GM10847 (cell line): Measurements from ENCODE around the gene PIGP.

Source experiments
- POLR2A ChIP-seq: IDR thresholded peaks from 2 replicates; pipeline ENCODE4 v1.6.1; 2011; ENCODE audit not compliant: insufficient read length; ENCODE audit errors: extremely low read depth

PIGP gene

DNA sequence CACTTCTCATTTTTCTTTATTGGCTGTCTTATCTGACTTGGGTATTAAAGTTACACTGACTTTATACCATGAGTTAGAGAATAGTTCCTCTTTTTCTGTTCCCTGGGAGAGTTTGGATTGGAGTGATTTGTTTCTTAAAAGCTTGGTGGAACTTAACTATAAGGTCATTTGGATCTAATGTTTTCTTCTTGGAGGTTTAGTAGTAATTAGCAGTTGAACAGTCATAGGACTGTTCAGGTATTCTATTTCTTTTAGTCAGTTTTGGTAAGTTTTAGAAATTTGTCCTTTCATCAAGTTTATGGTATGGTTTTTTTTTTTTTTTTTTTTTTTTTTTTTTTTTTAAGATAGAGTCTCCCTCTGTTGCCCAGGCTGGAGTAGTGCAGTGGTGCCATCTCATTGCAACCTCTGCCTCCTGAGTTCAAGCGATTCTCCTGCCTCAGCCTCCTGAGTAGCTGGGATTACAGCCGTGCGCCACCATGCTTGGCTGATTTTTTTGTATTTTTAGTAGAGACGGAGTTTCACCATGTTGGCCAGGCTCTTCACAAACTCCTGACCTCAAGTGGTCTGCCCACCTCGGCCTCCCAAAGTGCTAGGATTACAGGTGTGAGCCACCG is 6.4 kb upstream of the PIGP start:
- TF ChIP-seq POLR2A = no peak

DNA sequence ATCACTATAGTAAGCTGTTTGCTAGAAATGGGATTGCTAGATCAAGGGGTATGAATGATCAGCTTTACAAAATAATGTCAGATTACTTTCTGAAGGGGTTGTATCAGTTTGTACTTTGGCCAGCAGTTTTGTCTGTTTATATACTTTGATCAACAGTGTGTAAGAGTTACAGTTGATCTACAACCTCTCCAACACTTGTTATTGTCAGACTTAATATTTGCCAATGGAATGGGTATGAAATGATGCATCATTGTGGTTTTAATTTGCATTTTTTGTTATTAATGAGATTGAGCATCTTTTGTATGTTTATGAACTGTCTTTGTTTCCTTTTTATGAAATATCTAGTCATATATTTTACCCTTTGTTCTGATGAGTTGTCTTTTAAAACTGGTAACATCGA is 4.5 kb upstream of the PIGP start:
- TF ChIP-seq POLR2A = no peak

DNA sequence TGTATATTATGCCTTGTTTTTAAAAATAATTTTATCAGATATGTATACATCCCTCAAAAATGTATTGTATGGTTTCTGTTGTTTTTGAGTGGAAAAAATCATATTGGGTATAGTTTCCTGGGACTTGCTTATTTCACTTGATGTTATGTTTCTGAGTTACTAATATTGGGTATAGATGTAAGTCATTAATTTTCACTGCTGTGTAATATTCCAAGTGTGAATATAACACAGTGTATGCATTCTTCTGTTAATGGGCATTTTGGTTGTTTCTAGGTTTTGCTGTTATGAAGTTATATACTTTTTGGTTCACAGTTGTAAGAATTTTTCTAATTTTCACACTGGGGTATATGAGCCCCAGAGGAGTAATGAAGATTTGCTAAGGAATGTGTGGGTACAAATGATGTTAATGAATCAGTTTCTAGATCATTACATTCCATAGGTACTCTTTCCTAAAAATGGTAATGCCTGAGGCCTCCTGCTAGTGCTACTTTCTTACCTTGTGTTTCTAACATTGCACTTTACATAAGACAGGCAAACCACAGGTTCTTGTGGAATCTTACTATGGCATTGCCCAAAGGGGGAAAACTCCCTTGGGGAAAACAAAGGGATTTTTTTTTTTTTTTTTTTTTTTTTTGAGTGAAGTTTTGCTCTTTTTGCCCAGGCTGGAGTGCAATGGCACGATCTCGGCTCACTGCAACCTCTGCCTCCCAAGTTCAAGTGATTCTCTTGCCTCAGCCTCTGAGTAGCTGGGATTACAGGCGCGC is 3.4 kb upstream of the PIGP start:
- TF ChIP-seq POLR2A = no peak

DNA sequence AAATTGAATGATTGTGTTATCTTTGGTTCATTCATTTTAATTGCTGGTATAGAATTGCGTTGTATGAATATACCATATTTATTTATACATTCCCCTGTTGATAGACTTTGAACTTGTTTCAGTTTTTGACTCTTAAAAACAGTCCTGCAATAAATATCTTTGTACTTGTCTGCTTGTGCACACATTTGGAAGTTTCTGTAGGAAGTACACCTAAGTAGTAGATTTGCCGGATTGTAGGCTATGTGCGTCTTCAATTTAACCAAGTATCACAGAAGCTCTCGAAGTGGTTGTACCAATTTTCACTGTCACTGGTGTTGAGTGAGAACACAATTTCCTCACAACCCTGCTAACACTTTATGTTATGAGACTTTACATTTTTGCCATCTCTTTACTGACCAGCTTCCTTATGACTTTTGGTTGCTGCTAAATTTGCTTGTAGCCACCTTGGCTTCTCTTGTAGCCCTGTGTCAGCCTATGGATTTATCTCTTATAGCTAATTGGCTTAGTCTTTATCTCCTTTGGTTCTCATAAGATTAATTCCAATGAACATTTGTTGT is 2.4 kb upstream of the PIGP start:
- TF ChIP-seq POLR2A = no peak

DNA sequence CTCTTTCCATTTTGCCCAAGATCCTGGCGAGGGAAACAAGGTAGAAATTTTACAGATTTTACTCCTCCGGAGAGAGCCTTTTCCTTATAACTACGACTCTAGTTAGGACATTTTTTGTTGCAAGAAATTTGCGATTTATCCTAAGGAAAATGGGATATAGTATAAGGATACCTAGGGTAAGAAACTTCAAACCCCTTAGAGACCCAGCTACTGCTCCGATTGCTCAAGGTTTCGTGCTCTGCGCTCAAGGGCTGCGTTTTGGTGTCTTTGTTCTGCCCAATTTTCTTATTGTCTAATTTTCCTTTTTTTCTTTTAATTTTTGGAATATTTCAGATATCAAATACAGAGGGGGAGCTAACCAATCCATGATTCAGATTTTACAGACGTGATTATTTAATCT is 1.7 kb upstream of the PIGP start:
- TF ChIP-seq POLR2A = no peak

DNA sequence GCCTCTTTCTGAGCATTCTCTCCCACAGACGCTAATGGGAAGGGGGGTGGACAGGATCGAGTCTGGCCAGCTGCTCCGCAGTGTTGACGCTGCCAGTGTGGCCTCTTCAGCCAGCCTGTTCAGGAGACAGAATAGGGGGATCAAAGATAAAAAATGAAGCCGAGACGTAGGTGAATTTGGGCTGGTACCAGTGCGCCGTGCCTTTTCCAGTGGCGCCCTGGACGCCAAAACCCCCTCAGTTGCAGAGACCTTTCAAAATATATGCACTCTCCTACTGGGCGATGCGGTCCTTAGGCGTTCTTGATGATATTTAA is 1.3 kb upstream of the PIGP start:
- TF ChIP-seq POLR2A = no peak

DNA sequence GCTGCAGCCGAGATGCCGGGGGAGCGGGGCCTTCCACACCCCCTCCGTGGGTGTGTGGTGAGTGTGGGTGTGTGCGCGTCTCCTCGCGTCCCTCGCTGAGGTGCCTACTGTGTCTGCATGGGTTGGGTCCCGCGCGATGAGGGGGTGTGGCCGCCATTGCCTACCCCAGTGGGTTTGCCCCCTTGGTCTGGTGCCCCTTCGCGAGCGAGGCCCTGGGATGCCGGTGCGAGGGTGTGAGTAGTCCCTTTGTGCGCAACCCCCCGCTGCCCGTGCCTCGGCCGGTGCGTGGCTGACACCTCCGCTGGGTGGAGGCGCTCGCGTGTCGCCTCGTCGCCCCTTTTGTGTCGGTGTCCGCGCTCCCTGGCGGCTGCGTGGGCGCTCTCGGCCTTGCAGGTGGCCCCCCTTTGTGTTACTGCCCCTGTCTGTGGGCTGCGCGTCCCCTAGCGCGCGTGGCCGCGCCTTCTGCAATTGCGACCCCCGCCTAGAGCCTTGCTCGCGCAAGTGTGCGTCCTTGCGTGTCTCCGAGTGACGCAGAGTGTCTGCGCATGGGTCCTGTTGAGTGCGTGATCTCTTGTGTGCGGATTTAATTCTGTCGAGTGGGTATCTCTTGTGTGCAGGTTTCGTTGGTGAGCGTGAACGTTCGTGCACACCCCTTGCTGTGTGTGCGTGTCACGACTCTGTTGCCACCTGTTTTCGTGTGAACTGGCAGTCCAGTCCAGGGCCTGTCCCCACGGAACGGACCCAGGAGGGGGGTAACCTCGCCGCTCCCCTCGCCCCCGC is 736 bp upstream of the PIGP start:
- no peak for TF ChIP-seq POLR2A

DNA sequence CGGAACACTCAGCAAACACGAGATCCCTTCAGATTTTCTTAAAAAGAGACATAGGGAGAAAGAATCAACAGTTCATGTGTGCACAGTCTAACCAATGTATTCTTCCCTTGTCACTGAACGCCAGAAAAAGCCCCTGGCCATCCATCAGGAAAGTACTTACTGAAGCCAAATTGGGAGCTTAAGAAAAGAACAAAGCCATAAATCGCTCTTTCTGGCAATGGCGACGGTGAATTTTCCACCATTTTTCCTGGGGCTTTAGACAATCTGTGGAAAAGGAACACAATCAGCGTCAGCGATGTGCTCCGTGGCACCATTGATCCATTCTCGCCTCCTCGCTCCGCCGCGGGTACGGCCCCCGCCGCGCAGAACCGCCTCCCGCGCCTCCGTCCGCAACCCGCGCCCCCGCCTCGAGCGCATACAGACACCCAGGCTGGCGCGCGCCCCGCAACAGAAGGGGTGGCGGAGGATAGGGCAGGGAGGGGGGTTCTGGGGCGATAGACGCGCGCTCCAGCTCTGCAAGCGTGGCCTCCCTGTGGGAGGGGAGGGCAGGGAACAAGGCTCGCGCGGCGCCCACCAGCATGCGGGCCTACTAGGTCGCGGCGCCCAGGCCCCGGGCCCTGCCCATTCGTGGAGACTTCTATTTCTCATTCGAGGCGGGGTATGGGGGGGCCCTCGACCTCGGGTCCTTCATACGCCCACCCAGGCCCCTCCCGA is 440 bp downstream of the PIGP start:
- TF ChIP-seq POLR2A = no peak

DNA sequence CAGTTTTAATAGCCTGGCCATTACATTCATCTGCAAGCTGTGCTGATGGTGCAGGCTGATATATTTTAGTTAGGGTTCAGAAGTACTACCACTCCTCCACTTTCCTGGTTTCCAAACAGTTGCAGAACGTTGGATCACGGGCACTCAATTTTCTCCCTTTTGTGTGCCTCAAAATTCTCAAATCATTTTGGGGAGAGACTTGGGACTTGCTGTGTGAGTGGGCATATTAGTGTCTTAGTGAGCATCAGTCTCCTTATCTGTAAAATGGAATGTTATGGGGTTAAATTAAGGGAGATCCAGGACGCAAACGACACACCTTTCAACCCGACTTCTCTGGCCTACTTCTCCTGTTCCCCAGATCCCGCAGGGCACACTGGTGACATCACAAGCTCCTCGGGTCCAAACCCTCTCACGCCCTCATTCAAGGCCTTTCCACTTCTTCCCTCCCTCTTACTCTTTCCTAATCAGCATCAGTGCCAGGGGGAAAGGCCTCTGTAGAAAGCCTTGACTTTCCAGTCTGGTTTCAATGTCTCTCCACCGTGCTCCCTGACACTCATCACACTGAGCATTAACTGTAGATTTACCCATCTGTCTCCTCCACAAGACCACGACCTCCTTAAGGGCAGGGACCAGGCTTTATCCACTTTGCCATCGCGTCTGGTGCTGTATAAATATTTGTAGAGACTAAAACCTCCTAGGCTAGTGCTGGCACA is 1.2 kb downstream of the PIGP start:
- TF ChIP-seq POLR2A = no peak

DNA sequence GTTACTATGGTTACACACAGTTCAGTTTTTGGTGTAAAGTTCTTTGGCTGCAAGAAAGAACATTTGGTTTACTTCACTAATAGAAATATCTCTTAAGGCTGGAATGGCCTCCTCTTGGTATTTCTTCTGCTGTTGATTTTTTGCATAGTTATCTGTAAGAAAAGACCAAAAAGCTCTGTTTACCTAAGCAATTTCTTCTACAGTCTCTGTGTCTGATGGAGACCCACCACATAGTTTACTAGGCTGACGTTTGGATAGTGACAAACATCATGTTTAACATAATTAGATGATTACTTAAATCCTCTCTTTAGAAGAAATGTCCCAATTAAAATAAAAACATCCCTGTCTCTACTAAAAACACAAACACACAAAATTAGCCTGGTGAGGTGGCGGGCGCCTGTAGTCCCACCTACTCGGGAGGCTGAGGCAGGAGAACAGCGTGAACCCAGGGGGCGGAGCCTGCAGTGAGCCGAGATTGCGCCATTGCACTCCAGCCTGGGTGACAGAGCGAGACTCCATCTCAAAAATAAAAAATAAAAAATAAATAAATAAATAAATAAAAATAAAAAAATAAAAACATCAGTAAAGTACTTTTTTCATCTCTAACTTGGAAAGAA is 7.2 kb downstream of the PIGP start:
- no peak for TF ChIP-seq POLR2A

DNA sequence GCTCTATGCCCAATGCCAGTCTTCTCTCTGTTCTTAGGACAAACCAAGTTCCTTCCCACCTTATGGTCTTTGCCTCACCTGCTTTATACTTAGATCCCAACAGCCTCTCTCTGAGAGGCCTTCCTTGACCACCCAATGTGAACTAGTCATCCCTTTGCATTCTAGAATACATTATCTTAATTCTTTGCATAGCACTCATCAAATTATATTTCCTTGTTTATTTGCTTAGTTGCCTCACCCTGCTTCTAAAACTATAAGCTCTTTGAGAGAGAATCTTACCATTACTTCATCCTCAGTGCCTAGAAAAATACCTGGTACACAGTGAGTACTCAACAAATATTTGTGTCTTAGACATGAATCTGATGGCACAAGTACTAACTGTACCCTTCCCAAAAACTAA is 8.0 kb downstream of the PIGP start:
- TF ChIP-seq POLR2A = no peak

DNA sequence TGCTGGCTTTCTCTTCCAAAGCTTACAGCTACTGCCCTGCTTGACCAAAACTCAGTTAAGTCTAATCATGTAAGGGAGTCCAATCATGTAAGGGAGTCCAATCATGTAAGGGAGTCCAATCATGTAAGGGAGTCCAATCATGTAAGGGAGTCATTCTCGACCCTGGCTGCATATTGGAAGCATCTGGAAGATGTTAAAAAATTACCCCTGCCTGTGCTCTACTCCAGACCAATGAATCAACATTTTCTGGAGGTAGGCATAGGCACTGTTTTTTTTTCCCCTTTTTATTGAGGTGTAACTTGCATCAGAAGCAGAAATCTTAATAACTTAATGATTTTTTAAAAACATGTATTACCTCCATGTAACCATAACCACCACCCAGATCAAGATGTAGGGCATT is 9.4 kb downstream of the PIGP start:
- TF ChIP-seq POLR2A = no peak

DNA sequence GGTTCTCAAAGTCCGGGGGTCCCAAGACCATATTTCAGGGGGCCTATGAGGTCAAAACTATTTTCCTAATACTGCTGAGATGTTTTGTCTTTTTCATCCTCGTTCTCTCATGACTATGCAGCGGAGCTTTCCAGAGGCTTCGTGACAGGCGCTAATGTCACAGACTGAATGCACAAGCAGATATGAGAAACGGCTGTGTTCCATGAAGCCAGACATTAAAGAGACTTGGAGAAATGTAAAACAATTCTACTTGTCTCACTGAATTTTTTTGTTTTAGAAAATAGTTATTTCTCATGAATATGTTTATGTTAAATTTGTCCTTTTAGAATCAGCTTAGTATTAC is 10.3 kb downstream of the PIGP start:
- no peak for TF ChIP-seq POLR2A

DNA sequence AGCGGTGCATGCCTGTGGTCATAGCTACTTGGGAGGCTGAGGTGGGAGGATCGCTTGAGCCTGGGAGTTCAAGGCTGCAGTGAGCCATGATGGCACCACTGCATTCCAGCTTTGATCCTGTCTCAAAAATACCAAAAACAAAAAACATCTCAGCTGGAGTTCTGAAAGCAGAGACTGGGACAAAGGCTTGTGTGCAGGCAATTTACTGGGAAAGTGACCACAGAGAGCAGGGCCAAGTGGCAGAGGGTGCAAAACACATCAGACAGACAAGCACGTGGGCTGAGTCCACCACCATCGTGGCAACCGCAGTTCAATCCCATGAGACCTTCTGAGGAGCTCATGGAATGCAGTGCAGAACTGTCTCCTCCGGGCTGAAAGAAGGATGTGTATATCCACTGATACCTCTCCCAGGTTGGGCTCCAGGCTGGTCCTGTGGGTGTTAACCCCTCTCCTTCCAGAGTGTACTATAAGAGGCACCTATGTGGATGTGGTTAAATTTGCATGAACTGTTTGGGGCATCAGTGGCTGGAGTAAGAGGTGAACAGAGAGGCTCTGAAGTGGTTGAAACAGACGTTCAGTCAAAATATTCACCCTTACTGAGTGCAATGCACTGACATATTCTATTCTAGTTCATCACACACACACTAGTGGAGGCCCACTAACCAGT is 10.8 kb downstream of the PIGP start:
- TF ChIP-seq POLR2A = no peak

DNA sequence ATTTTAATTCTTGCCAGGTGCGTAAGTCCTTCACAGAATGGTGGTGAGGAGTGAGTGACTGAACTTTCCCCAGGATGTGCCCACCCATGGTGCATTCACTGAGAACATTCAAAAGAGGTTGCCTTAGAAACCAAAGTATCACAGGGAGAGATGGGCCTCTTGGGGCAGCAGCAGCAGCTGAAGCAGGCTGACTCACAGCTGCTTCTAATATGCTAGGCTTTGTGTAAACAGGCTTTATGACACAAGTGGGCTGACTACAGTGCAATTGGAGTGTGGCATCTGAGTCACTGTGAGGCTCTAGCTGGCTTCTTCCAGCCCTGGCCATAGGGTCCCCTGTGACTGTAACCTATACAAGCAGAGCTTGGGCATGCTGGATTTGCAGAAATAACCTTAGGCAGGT is 12.6 kb downstream of the PIGP start:
- no peak for TF ChIP-seq POLR2A

DNA sequence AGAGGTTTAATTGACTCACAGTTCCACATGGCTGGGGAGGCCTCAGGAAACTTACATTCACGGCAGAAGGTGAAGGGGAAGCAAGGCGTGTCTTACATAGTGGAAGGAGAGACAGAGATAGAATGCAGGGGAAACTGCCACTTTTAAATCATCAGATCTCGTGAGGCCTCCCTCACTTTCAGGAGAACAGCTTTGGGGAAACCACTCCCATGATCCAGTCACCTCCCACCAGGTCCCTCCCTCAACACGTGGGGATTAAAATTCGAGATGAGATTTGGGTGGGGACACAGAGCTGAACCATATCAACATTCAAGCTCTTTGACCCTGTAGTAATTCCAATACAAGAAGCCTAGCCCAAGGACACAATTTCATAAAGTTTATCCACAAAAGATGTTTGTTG is 13.7 kb downstream of the PIGP start:
- TF ChIP-seq POLR2A = no peak
